GM19238 (cell line): ENCODE measurements around the gene SGPL1.

ENCODE experiments used
- DNase-seq: peaks from one replicate; pipeline ENCODE4 v3.0.0; 2011; ENCODE audit warnings: low spot score; ENCODE audit not compliant: insufficient read length

Gene SGPL1

GRCh38 chr10:70780772-70781171 lies 35.0 kb upstream of the SGPL1 start:
- DNase-seq: no peak

GRCh38 chr10:70781461-70782051 lies 34.2 kb upstream of the SGPL1 start:
- no peak for DNase-seq

GRCh38 chr10:70782086-70782745 lies 33.5 kb upstream of the SGPL1 start:
- no peak for DNase-seq

- DNase-seq: no peak
These were observed 32.7 kb upstream of the SGPL1 start for GRCh38 chr10:70782746-70783680.

GRCh38 chr10:70784016-70784415 lies 31.7 kb upstream of the SGPL1 start:
- no peak for DNase-seq

GRCh38 chr10:70784471-70784870 lies 31.3 kb upstream of the SGPL1 start:
- DNase-seq: no peak

GRCh38 chr10:70785190-70785589 lies 30.6 kb upstream of the SGPL1 start, which contains the start of gene TBATA:
Gene TBATA (minus strand): TSS chr10:70785377. CDS start chr10:70783379, 1,998 bp downstream.
- no peak for DNase-seq

GRCh38 chr10:70786799-70787415 lies 28.8 kb upstream of the SGPL1 start:
- no peak for DNase-seq

- DNase-seq: no peak
These were observed 24.2 kb upstream of the SGPL1 start for GRCh38 chr10:70791386-70792039.

GRCh38 chr10:70795613-70796012 lies 20.1 kb upstream of the SGPL1 start:
- no peak for DNase-seq

GRCh38 chr10:70797840-70798239 lies 17.9 kb upstream of the SGPL1 start:
- DNase-seq: no peak

GRCh38 chr10:70799124-70799523 lies 16.6 kb upstream of the SGPL1 start:
- DNase-seq: no peak

- DNase-seq: no peak
These were observed 13.9 kb upstream of the SGPL1 start for GRCh38 chr10:70801854-70802253.

GRCh38 chr10:70803775-70804420 lies 11.8 kb upstream of the SGPL1 start:
- DNase-seq: no peak

- DNase-seq: no peak
These were observed 11.3 kb upstream of the SGPL1 start for GRCh38 chr10:70804421-70804808.

GRCh38 chr10:70805619-70806215 lies 10.0 kb upstream of the SGPL1 start:
- DNase-seq: no peak

GRCh38 chr10:70806841-70807240 lies 8.9 kb upstream of the SGPL1 start:
- no peak for DNase-seq

- no peak for DNase-seq
These were observed 8.2 kb upstream of the SGPL1 start for GRCh38 chr10:70807556-70807955.

- DNase-seq: no peak
These were observed 6.6 kb upstream of the SGPL1 start for GRCh38 chr10:70809011-70809611.

GRCh38 chr10:70809726-70810125 lies 6.0 kb upstream of the SGPL1 start:
- DNase-seq: no peak
